ENCODE results near the gene UGT1A7.
"Not testable (repeated sequence)": the region's sequence is repeated elsewhere in the genome, so short reads cannot be mapped to it uniquely, and the experiment has no call there.

Gene UGT1A7

DNA sequence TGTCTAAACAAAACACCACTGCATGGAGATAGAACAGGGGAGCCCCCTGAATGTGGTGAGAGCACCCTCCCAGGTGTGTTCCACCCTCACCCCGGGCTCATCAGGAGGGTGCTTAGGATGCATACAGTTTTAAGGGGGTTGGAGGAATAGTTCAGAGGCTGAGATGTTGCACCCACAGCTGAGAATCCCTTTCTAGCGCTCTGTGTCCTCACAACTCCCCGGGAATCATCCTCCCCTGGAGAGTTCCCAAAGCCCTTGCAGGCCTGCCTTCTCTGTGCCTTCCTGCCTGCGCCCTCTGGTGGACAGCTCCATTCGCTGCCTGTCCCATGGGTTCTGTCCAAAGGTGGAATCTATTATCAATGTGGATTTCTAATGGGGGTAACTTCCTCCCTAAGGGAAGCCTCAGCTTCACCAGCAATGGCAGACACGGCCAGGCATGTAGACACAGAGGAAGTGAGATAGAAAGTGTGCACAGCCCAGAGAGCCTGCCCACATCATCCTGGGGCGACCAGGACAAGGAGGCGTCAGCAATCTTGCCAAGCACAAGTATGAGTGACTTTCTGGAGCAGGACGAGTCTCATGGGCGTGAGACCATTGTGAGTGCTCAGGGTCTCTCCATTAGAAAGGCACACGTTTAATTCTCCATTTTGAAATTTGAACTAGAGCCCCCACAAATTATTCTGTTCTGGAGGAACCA lies 29.8 kb downstream of the UGT1A7 start:
- in situ Hi-C loops (cut with MboI; ENCODE audit: low sequenced_read_pairs), result no loop called here

DNA sequence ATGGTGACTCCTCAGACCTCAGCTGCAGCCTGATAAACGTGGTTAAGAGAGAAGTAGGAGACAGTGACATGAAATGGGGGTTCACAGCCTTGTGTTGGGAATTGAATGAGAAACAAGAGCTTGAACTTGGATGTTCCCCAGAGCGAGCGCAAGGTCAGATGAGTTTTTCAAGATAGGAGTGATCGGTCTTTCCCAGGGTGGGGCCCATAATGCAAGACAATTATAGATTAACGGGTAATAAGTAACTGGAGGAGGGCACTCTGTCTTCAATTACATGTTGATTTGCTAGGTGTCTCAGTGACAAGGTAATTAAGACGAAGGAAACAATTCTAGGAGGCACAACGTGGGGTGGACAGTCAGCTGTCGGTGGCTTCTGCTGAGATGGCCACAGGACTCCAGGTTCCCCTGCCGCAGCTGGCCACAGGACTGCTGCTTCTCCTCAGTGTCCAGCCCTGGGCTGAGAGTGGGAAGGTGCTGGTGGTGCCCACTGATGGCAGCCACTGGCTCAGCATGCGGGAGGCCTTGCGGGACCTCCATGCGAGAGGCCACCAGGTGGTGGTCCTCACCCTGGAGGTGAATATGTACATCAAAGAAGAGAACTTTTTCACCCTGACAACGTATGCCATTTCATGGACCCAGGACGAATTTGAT lies 31.0 kb downstream of the UGT1A7 start, which contains the start of gene UGT1A5:
TSS of gene UGT1A5 (plus strand) at position 297 of the 651 bp plus-strand sequence. CDS start at position 382, 85 bp downstream.
- in situ Hi-C loops (cut with MboI; ENCODE audit: low sequenced_read_pairs), result no loop called here

DNA sequence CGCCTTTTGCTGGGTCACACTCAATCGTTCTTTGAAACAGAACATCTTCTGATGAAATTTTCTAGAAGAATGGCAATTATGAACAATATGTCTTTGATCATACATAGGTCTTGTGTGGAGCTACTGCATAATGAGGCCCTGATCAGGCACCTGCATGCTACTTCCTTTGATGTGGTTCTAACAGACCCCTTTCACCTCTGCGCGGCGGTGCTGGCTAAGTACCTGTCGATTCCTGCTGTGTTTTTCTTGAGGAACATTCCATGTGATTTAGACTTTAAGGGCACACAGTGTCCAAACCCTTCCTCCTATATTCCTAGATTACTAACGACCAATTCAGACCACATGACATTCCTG lies 31.5 kb downstream of the UGT1A7 start:
- in situ Hi-C loops (cut with MboI; ENCODE audit: low sequenced_read_pairs), result no loop called here

DNA sequence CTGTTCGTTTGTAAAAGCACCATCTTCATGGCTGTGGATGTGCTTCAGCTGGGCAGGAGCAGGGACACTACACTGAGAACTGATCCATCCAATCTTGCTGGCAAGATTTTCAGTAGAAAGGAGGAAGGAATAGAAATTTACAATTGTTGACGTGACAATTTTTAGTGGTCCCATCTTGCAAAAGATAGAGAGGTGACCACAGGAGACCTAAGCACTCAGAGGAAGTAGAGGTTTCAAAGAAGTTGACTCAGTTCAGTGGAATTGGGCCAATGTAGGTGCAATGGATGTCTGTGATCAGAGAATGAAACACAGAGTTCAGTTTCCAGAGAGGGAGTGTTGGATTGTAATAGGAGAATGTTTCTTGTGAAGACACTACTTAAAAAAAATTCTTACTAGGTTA lies 32.4 kb downstream of the UGT1A7 start:
- in situ Hi-C loops (cut with MboI; ENCODE audit: low sequenced_read_pairs), result no loop called here

DNA sequence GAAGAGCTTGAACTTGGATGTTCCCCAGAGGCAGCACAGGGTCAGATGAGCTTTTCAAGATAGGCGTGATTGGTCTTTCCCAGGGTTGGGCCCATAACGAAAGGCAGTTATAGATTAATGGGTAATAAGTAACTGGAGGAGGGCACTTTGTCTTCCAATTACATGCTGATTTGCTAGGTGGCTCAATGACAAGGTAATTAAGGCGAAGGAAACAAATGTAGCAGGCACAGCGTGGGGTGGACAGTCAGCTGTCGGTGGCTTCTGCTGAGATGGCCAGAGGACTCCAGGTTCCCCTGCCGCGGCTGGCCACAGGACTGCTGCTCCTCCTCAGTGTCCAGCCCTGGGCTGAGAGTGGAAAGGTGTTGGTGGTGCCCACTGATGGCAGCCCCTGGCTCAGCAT lies 36.9 kb downstream of the UGT1A7 start, which contains the start of gene UGT1A4:
TSS of gene UGT1A4 (plus strand) at position 185 of the 400 bp plus-strand sequence. CDS start at position 270, 85 bp downstream.
- in situ Hi-C loops (cut with MboI; ENCODE audit: low sequenced_read_pairs), result no loop called here

DNA sequence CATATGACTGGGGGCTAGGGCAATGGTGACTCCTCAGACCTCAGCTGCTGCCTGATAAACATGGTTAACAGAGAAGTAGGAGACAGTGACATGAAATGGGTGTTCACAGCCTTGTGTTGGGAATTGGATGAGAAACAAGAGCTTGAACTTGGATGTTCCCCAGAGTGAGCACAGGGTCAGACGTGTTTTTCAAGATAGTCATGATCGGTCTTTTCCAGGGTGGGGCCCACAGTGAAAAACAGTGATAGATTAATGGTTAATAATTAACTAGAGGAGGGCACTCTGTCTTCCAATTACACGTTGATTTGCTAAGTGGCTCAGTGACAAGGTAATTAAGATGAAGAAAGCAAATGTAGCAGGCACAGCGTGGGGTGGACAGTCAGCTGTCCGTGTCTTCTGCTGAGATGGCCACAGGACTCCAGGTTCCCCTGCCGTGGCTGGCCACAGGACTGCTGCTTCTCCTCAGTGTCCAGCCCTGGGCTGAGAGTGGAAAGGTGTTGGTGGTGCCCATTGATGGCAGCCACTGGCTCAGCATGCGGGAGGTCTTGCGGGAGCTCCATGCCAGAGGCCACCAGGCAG lies 47.1 kb downstream of the UGT1A7 start, which contains the start of gene UGT1A3:
TSS of gene UGT1A3 (plus strand) at position 320 of the 579 bp plus-strand sequence. CDS start at position 405, 85 bp downstream.
- in situ Hi-C loops (cut with MboI; ENCODE audit: low sequenced_read_pairs), result no loop called here

DNA sequence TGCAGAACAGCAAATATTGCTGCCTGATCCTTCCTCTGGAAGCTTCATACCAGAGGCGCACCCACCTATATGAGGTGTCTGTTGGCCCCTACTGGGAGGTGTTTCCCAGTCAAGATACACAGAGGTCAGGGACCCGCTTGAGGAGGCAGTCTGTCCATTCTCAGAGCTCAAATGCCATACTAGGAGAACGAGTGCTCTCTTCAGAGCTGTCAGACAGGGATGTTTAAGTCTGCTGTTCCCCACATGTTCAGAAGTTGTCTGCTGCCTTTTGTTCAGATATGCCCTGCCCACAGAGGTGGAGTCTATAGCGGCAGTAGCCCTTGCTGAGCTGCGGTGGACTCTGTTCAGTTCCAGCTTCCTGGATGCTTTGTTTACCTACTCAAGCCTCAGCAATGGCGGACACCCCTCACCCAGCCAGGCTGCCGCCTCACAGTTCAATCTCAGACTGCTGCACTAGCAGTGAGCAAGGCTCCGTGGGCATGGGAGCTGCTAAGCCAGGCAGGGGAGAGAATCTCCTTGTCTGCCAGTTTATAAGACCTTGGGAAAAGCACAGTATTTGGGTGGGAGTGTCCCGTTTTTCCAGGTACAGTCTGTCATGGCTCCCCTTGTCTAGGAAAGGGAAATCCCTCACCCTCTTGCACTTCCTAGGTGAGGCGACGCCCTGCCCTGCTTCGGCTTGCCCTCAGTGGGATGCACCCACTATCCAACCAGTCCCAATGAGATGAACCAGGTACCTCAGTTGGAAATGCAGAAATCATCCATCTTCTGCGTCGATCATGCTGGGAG lies 55.4 kb downstream of the UGT1A7 start:
- in situ Hi-C loops (cut with MboI; ENCODE audit: low sequenced_read_pairs), result not testable (repeated sequence)

DNA sequence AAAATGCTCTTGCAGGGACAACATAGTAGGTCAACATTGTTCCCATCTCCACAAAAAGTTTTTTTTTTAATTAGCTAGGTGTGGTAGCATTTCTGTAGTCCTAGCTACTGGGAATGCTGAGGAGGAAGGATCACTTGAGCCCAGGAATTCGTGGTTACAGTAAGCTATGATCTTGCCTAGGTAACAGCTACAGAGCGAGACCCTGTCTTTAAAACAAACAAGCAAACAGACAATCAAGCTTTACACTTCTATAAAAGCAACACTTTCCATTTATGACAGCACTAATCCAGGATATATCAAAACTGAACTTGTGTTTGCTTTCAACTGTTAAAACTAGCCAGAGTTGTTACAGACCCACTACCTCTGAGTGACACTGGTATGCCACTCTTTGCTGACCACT lies 59.2 kb downstream of the UGT1A7 start:
- in situ Hi-C loops (cut with MboI; ENCODE audit: low sequenced_read_pairs), result no loop called here

DNA sequence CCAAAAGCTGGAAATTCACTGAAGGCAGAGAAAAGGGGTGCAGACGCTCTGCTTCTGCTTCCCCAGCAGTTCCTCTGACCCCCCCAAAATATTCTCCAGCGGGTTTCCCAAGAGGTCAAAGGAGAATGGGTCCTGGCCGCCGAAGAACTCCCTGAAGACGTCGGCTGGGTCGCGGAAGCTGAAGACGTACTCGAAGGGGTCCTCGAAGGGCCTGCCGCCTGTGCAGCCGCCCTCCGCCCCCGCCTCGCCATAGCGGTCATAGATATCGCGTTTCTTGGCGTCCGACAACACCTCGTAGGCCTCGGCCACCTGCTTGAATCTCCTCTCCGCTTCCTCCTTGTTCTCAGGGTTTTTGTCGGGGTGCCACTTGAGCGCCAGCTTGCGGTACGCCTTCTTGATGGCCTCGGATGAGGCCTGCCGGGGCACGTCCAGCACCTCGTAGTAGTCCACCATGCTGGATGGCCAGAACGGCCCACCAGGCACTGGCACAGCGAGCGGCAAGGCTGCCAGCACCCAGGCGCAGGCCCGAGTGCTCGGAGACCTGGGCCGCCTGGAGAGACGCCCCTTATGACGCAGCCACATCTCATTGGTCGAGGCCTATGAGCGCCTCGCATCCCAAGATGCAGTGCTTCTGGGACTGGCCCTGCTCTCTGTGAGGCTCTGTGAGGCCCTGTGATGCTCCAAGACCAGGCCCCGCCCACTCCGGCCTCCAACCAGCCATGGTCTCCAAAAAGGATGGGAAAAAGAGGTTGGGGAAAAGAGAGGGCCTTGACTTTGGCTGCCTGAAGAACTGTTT lies 62.0 kb downstream of the UGT1A7 start:
- in situ Hi-C loops (cut with MboI; ENCODE audit: low sequenced_read_pairs), result no loop called here

DNA sequence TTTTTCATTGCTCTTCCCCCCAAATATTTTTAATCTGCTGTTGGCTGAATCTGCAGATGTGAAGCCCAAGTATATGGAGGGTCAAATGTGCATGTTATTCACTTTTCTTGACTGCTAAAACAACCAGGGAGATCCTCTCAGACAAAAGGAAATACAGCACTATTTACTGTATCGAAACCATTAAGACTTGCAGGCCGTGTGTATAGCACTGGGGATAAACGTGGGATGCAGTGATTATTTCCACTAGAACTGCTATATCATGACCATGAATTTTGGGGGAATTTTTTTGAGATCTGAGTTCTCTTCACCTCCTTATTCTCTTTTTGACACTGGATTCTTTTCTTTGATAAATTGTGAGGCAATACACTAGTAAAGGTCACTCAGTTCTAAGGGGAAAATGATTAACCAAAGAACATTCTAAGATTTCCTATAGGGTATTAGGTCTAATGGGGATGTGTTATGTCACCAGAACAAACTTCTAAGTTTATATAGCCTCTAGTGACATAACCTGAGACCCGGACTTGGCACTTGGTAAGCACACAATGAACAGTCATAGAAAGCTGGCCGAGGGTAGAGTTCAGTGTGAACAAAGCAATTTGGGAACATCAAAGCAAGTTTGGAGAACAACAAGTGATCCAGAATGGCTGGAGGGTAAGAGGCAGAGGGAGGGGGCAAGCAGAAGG lies 63.5 kb downstream of the UGT1A7 start:
- in situ Hi-C loops (cut with MboI; ENCODE audit: low sequenced_read_pairs), result no loop called here

DNA sequence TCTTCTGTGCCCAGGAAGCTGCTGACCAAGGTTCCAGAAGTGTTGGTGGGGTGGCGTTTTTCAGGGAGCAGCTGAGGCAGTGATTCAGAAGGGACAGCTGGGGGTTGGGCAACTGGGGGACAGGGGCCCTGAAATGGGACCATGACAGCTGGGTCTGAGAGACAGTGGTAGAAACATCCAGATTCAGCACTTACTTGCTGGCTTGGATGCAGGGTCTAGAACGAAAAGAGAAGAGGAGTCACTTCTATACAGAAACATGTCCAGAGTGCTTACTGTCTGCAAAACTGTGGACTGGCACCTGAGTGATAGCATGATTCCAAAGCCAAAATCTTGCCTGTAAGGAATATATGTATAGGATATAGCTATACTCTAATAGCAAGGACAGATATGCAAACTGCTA lies 64.1 kb downstream of the UGT1A7 start:
- in situ Hi-C loops (cut with MboI; ENCODE audit: low sequenced_read_pairs), result not testable (repeated sequence)

DNA sequence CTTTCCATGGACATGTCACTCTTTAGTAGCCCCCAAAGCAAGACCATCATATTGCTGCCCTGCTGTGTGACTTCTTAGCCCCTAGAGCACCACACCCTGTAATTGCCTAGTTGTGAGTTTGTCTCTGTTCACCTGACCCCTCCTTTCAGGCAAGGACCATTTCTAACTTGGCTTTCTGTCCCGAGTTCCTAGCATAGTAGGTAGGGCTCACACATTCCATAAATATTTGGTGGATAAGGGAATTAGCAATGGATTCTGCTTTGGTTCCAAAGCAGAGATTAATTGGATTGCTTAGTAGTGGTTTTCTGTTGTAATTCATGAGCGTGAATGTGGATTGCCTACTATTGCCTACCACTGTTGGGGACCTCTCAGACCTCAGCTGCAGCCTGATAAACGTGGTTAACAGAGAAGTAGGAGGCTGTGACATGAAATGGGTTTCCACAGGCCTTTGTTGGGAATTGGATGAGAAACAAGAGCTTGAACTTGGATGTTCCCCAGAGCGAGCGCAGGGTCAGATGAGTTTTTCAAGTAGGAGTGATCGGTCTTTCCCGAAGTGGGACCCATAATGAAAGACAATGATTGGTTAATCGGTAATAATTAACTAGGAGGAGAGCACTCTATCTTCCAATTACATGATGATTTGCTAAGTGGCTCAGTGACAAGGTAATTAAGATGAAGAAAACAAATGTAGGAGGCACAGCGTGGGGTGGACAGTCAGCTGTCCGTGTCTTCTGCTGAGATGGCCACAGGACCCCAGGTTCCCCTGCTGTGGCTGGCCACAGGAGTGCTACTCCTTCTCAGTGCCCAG lies 65.0 kb downstream of the UGT1A7 start:
- in situ Hi-C loops (cut with MboI; ENCODE audit: low sequenced_read_pairs), result no loop called here

DNA sequence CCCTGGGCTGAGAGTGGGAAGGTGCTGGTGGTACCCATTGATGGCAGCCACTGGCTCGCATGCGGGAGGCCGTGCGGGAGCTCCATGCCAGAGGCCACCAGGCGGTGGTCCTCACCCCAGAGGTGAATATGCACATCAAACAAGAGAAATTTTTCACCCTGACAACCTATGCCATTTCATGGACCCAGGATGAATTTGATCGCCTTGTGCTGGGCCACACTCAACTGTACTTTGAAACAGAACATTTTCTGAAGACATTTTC lies 65.5 kb downstream of the UGT1A7 start:
- in situ Hi-C loops (cut with MboI; ENCODE audit: low sequenced_read_pairs), result no loop called here

DNA sequence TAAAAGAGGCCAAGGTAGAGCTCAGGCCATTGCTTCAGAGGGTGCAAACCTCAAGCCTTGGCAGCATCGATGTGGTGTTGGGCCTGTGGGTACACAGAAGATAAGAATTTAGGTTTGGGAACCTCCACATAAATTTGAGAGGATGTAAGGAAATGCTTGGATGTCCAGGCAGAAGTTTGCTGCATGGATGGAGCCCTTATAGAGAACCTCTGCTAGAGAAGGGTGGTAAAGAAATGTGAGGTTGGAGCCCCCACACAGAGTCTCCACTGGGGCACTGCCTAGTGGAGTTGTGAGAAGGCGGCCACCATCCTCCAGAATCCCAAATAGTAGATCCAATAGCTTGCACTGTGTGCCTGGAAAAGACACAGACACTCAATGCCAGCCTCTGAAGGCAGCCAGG lies 69.0 kb downstream of the UGT1A7 start:
- in situ Hi-C loops (cut with MboI; ENCODE audit: low sequenced_read_pairs), result not testable (repeated sequence)

DNA sequence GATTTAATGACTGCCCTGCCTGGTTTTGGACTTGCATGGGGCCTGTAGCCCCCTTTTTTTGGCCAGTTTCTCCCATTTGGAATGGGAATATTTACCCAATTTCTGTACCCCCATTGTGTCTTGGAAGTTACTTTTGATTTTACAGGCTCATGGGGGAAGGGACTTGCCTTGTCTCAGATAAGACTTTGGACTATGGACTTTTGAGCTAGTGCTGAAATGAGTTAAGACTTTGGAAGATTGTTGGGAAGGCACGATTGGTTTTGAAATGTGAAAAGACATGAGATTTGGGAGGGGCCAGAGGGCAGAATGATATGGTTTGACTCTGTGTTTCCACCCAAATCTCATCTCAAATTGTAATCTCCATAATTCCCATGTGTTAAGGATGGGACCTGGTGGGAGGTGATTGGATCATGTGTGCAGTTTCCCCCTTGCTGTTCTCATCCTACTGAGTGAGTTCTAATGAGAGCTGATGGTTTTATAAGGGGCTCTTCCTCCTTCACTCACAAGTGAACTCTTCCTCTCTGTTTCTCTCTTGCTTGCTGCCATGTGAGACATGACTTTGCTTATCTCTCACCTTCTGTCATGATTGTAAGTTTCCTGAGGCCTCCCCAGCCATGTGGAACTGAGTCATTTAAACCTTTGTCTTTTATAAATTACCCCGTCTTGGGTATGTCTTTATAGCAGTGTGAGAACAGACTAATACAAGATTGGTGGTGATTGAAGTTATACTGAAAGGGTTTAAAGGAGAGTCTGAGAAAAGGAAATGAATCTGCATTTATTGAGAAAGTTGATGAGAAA lies 69.7 kb downstream of the UGT1A7 start:
- in situ Hi-C loops (cut with MboI; ENCODE audit: low sequenced_read_pairs), result not testable (repeated sequence)

DNA sequence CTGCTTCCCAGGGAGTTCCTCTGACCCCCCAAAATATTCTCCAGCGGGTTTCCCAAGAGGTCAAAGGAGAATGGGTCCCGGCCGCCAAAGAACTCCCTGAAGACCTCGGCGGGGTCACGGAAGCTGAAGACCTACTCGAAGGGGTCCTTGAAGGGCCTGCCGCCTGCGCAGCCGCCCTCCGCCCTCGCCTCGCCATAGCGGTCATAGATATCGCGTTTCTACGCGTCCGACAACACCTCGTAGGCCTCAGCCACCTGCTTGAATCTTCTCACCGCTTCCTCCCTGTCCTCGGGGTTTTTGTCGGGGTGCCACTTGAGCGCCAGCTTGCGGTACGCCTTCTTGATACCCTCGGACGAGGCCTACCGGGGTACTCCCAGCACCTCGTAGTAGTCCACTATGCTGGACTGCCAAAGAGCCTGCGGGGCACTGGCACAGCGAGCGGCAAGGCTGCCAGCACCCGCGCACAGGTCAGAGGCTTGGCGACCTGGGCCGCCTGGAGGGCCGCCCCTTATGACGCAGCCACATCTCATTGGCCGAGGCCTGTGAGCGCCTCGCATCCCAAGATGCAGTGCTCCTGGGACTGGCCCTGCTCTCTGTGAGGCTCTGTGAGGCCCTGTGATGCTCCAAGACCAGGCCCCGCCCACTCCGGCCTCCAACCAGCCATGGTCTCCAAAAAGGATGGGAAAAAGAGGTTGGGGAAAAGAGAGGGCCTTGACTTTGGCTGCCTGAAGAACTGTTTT lies 73.3 kb downstream of the UGT1A7 start:
- in situ Hi-C loops (cut with MboI; ENCODE audit: low sequenced_read_pairs), result no loop called here

DNA sequence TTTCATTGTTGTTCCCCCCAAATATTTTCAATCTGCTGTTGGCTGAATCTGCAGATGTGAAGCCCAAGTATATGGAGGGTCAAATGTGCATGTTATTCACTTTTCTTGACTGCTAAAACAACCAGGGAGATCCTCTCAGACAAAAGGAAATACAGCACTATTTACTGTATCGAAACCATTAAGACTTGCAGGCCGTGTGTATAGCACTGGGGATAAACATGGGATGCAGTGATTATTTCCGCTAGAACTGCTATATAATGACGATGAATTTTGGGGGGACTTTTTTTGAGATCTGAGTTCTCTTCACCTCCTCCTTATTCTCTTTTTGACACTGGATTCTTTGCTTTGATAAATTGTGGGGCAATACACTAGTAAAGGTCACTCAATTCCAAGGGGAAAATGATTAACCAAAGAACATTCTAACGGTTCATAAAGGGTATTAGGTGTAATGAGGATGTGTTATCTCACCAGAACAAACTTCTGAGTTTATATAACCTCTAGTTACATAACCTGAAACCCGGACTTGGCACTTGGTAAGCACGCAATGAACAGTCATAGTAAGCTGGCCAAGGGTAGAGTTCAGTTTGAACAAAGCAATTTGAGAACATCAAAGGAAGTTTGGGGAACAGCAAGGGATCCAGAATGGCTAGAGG lies 74.9 kb downstream of the UGT1A7 start:
- in situ Hi-C loops (cut with MboI; ENCODE audit: low sequenced_read_pairs), result no loop called here
